ENCODE results near the gene PCDHGA7. TPM values are rescaled to one million over a fixed set of nuclear protein-coding genes. Genes with fewer than 3 reads are reported as not detected.
A peak's percentile ranks its signal among the peaks of the same experiment; 100 is the strongest.
"Not testable (repeated sequence)": the region's sequence is repeated elsewhere in the genome, so short reads cannot be mapped to it uniquely, and the experiment has no call there.

The PCDHGA7 gene
- total and polyA plus RNA-seq, 4 donors = 5.2 to 6.7 (median 6.3) TPM

DNA sequence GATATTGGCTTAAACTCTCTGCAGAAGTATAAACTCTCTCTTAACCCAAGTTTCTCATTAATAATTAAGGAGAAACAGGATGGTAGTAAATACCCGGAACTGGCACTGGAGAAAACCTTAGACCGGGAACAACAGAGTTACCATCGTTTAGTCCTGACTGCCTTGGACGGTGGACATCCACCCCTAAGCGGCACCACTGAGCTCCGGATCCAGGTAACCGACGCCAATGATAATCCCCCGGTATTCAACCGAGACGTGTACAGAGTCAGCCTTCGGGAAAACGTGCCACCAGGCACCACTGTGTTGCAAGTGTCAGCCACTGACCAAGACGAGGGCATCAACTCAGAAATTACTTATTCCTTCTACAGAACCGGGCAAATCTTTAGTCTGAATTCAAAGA, 16.1 kb downstream of the PCDHGA7 start:
- Histone ChIP-seq H3K36me3 (ENCODE audit: control insufficient read depth, insufficient read depth, low read length) (peaks cover 14% of the 10 kb centered on the region), H3K27ac (ENCODE audit: low read depth, low read length) (no peak overlapping the region), H3K27me3 (ENCODE audit: control insufficient read depth, insufficient read depth, low read length) (no peaks in the 10 kb centered on the region), H3K4me3 (ENCODE audit: low read depth, low read length) (no peak overlapping the region), H3K4me1 (ENCODE audit: control insufficient read depth, insufficient read depth, low read length) (peaks cover 13% of the 10 kb centered on the region), H3K9me3 (ENCODE audit: control insufficient read depth, insufficient read depth, low read length) (peaks cover 60% of the 10 kb centered on the region)
- no peak for DNase-seq (ENCODE audit: low read depth in 4 of 6, low spot score in 6 of 6)
- 21% methylated on average over 13 of the region's 15 CpGs for WGBS (ENCODE audit: insufficient coverage)

DNA sequence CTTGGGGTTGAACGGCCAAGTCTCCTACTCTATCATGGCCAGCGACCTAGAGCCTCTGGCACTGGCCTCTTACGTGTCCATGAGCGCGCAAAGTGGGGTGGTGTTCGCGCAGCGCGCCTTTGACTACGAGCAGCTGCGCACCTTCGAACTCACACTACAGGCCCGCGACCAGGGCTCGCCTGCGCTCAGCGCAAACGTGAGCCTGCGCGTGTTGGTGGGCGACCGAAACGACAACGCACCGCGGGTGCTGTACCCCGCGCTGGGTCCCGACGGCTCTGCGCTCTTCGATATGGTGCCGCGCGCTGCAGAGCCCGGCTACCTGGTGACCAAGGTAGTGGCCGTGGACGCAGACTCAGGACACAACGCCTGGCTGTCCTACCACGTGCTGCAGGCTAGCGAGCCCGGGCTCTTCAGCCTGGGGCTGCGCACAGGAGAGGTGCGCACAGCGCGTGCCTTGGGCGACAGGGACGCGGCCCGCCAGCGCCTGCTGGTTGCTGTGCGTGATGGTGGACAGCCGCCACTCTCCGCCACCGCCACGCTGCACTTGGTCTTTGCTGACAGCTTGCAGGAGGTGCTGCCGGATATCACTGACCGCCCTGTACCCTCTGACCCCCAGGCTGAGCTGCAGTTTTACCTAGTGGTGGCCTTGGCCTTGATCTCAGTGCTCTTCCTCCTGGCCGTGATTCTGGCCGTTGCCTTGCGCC, 17.2 kb downstream of the PCDHGA7 start:
- Histone ChIP-seq H3K9me3 (ENCODE audit: control insufficient read depth, insufficient read depth, low read length) (peaks cover 60% of the 10 kb centered on the region), H3K27ac (ENCODE audit: low read depth, low read length) (no peak overlapping the region), H3K4me3 (ENCODE audit: low read depth, low read length) (no peak overlapping the region), H3K36me3 (ENCODE audit: control insufficient read depth, insufficient read depth, low read length) (peaks cover 12% of the 10 kb centered on the region), H3K4me1 (ENCODE audit: control insufficient read depth, insufficient read depth, low read length) (peaks cover 12% of the 10 kb centered on the region), H3K27me3 (ENCODE audit: control insufficient read depth, insufficient read depth, low read length) (no peaks in the 10 kb centered on the region)
- 18% methylated on average over 61 of the region's 61 CpGs for WGBS (ENCODE audit: insufficient coverage)
- no peak for DNase-seq (ENCODE audit: low read depth in 4 of 6, low spot score in 6 of 6)

DNA sequence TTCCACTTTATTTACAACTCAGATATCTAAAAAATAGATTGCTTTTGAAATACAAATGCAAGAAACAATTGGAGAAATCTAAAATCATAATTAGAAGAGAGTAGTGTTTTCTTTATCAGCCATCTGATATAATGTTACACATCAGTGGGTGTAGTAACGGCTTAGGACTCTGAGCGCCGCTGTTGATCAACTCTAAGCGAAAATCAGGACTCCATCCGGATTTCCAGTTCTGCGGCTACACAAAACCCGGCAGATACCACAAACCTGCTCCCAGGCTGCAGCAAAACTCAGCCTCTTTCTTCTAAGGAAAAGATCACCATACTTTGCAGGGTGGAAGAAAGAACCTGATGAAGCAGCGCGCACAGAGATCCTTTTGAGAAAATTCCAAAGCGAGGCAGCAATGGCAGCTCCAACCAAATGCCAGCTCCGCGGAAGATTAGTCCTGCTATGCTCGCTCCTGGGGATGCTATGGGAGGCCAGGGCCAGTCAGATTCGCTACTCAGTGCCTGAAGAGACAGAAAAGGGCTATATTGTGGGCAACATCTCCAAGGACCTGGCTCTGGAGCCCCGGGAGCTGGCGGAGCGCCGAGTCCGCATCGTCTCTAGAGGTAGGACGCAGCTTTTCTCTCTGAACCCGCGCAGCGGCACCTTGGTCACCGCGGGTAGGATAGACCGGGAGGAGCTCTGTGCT, 20.2 kb downstream of the PCDHGA7 start, which contains the start of gene PCDHGA9:
TSS of gene PCDHGA9 (plus strand) at position 226 of the 691 bp plus-strand sequence. CDS start at position 401, 175 bp downstream.
- Histone ChIP-seq H3K4me1 (ENCODE audit: control insufficient read depth, insufficient read depth, low read length) (peaks cover 15% of the 10 kb centered on the region), H3K9me3 (ENCODE audit: control insufficient read depth, insufficient read depth, low read length) (peaks cover 54% of the 10 kb centered on the region), H3K27ac (ENCODE audit: low read depth, low read length) (no peak within 1 kb of the TSS), H3K36me3 (ENCODE audit: control insufficient read depth, insufficient read depth, low read length) (peaks cover 16% of the 10 kb centered on the region), H3K27me3 (ENCODE audit: control insufficient read depth, insufficient read depth, low read length) (no peaks in the 10 kb centered on the region), H3K4me3 (ENCODE audit: low read depth, low read length) (peak within 1 kb of the TSS; percentile 17)
- DNase-seq (ENCODE audit: low read depth in 4 of 6, low spot score in 6 of 6) = peak in 2 of 6 donors; percentile 44 to 62
- WGBS (ENCODE audit: insufficient coverage) = 9% methylated on average over 23 of the region's 27 CpGs

DNA sequence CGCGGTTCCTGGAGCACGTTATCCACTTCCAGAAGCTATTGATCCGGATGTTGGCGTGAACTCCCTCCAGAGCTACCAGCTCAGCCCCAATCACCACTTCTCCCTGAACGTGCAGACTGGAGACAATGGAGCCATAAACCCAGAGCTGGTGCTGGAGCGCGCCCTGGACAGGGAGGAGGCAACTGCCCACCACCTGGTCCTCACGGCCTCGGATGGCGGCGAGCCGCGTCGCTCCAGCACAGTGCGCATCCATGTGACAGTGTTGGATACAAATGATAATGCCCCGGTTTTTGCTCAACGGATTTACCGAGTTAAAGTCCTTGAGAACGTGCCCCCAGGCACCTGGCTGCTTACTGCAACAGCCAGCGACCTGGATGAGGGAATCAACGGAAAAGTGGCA, 20.8 kb downstream of the PCDHGA7 start:
- WGBS (ENCODE audit: insufficient coverage) = 20% methylated on average over 19 of the region's 22 CpGs
- no peak overlapping the region for H3K27ac ChIP-seq (ENCODE audit: low read depth, low read length)
- peaks cover 18% of the 10 kb centered on the region for H3K4me1 ChIP-seq (ENCODE audit: control insufficient read depth, insufficient read depth, low read length)
- no peak for DNase-seq (ENCODE audit: low read depth in 4 of 6, low spot score in 6 of 6)
- peaks cover 55% of the 10 kb centered on the region for H3K9me3 ChIP-seq (ENCODE audit: control insufficient read depth, insufficient read depth, low read length)
- H3K27me3 ChIP-seq (ENCODE audit: control insufficient read depth, insufficient read depth, low read length) = no peaks in the 10 kb centered on the region
- H3K36me3 ChIP-seq (ENCODE audit: control insufficient read depth, insufficient read depth, low read length) = peaks cover 21% of the 10 kb centered on the region
- no peak overlapping the region for H3K4me3 ChIP-seq (ENCODE audit: low read depth, low read length)

DNA sequence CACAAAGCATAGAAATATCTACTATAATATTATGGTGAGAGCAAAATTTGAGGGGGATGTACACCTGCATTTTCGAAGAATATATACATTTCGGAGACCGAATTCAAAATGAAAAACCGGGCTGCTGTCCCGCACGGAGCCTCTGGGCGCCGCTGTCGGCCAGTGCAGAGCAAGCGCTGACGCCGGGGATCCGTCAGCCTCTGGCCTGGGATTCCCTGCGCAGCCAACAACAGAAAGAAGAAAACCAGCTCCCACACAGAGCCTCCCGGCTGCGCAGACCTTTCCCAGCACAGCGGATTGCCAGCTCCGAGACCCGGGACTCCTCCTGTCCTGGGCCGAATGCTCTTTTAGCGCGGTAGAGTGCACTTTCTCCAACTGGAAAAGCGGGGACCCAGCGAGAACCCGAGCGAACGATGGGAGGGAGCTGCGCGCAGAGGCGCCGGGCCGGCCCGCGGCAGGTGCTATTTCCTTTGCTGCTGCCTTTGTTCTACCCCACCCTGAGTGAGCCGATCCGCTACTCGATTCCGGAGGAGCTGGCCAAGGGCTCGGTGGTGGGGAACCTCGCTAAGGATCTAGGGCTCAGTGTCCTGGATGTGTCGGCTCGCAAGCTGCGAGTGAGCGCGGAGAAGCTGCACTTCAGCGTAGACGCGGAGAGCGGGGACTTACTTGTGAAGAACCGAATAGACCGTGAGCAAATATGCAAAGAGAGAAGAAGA, 25.4 kb downstream of the PCDHGA7 start, which contains the start of gene PCDHGB6:
TSS of gene PCDHGB6 (plus strand) at position 232 of the 716 bp plus-strand sequence. CDS start at position 414, 182 bp downstream.
- H3K27me3 ChIP-seq (ENCODE audit: control insufficient read depth, insufficient read depth, low read length); H3K27ac ChIP-seq (ENCODE audit: low read depth, low read length): not testable (repeated sequence)
- WGBS (ENCODE audit: insufficient coverage) = 4% methylated on average over 46 of the region's 51 CpGs
- peak in 2 of 6 donors; percentile 55 to 76 for DNase-seq (ENCODE audit: low read depth in 4 of 6, low spot score in 6 of 6)
- Histone ChIP-seq H3K9me3 (ENCODE audit: control insufficient read depth, insufficient read depth, low read length) (peaks cover 53% of the 10 kb centered on the region), H3K36me3 (ENCODE audit: control insufficient read depth, insufficient read depth, low read length) (peaks cover 23% of the 10 kb centered on the region), H3K4me1 (ENCODE audit: control insufficient read depth, insufficient read depth, low read length) (peaks cover 18% of the 10 kb centered on the region), H3K4me3 (ENCODE audit: low read depth, low read length) (peak within 1 kb of the TSS; percentile 27)

DNA sequence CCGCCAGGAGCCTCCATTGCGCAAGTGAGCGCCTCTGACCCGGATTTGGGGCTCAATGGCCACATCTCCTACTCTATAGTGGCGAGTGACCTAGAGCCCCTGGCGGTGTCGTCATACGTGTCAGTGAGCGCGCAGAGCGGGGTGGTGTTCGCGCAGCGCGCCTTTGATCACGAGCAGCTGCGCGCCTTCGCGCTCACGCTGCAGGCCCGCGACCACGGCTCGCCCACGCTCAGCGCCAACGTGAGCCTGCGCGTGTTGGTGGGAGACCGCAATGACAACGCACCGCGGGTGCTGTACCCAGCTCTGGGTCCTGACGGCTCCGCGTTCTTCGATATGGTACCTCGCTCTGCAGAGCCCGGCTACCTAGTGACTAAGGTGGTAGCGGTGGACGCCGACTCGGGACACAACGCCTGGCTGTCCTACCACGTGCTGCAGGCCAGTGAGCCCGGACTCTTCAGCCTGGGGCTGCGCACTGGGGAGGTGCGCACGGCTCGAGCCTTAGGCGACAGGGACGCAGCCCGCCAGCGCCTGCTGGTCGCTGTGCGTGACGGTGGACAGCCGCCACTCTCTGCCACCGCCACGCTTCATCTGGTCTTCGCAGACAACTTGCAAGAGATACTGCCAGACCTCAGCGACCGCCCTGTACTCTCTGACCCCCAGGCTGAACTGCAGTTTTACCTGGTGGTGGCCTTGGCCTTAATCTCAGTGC, 27.2 kb downstream of the PCDHGA7 start:
- no peak overlapping the region for H3K4me3 ChIP-seq (ENCODE audit: low read depth, low read length)
- peaks cover 2% of the 10 kb centered on the region for H3K27me3 ChIP-seq (ENCODE audit: control insufficient read depth, insufficient read depth, low read length)
- peaks cover 56% of the 10 kb centered on the region for H3K9me3 ChIP-seq (ENCODE audit: control insufficient read depth, insufficient read depth, low read length)
- WGBS (ENCODE audit: insufficient coverage) = 16% methylated on average over 64 of the region's 64 CpGs
- H3K27ac ChIP-seq (ENCODE audit: low read depth, low read length) = no peak overlapping the region
- H3K36me3 ChIP-seq (ENCODE audit: control insufficient read depth, insufficient read depth, low read length) = peaks cover 24% of the 10 kb centered on the region
- H3K4me1 ChIP-seq (ENCODE audit: control insufficient read depth, insufficient read depth, low read length) = peaks cover 21% of the 10 kb centered on the region
- DNase-seq (ENCODE audit: low read depth in 4 of 6, low spot score in 6 of 6) = no peak

DNA sequence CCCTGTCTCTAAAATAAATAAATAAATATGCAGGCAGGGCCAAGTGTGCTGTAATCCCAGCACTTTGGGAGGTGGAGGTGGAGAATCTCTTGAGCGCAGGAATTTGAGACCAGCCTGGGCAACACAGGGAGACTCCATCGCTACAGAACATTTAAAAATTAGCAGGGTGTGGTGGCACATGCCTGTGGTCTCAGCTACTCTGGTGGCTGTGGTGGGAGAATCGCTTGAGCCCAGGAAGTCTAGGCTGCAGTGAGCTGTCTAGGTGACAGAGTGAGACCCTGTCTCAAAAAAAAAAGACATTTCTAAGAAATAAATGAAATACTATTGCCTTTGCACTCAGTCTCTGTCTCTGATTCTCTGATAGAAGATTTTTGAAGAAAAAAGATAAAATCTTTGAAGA, 29.0 kb downstream of the PCDHGA7 start:
- 54% methylated on average over 2 of the region's 3 CpGs for WGBS (ENCODE audit: insufficient coverage)
- peaks cover 21% of the 10 kb centered on the region for H3K36me3 ChIP-seq (ENCODE audit: control insufficient read depth, insufficient read depth, low read length)
- peaks cover 2% of the 10 kb centered on the region for H3K27me3 ChIP-seq (ENCODE audit: control insufficient read depth, insufficient read depth, low read length)
- H3K27ac ChIP-seq (ENCODE audit: low read depth, low read length) = no peak overlapping the region
- H3K4me3 ChIP-seq (ENCODE audit: low read depth, low read length) = no peak overlapping the region
- peaks cover 60% of the 10 kb centered on the region for H3K9me3 ChIP-seq (ENCODE audit: control insufficient read depth, insufficient read depth, low read length)
- peaks cover 18% of the 10 kb centered on the region for H3K4me1 ChIP-seq (ENCODE audit: control insufficient read depth, insufficient read depth, low read length)
- DNase-seq (ENCODE audit: low read depth in 4 of 6, low spot score in 6 of 6) = no peak

DNA sequence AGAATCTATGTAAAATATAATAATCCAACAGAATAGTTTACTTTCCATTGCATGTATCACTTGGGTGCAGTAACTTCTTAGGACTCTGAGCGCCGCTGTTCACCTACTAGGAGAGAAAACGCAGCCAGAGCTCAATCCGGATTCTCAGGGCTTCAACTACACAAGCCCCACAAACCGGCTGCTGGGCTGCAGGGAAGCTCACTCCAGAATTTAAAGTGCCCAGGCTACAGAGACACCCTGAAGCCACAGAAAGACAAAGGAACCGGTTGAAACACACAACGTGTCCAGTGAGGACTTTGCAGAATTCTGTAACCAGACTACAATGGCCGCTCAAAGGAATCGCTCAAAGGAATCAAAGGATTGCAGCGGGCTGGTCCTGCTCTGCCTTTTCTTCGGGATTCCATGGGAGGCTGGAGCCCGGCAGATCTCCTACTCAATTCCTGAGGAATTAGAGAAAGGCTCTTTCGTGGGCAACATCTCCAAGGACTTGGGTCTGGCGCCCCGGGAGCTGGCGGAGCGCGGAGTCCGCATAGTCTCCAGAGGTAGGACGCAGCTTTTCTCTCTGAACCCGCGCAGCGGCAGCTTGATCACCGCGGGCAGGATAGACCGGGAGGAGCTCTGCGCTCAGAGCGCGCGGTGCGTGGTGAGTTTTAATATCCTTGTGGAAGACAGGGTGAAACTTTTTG, 30.5 kb downstream of the PCDHGA7 start, which contains the start of gene PCDHGA10:
TSS of gene PCDHGA10 (plus strand) at position 134 of the 686 bp plus-strand sequence. CDS start at position 323, 189 bp downstream.
- H3K27me3 ChIP-seq (ENCODE audit: control insufficient read depth, insufficient read depth, low read length) = peaks cover 2% of the 10 kb centered on the region
- H3K9me3 ChIP-seq (ENCODE audit: control insufficient read depth, insufficient read depth, low read length) = peaks cover 60% of the 10 kb centered on the region
- DNase-seq (ENCODE audit: low read depth in 4 of 6, low spot score in 6 of 6) = peak in 2 of 6 donors; percentile 57 to 73
- WGBS (ENCODE audit: insufficient coverage) = 15% methylated on average over 30 of the region's 31 CpGs
- peak within 1 kb of the TSS; percentile 11 for H3K4me3 ChIP-seq (ENCODE audit: low read depth, low read length)
- H3K36me3 ChIP-seq (ENCODE audit: control insufficient read depth, insufficient read depth, low read length) = peaks cover 23% of the 10 kb centered on the region
- no peak within 1 kb of the TSS for H3K27ac ChIP-seq (ENCODE audit: low read depth, low read length)
- H3K4me1 ChIP-seq (ENCODE audit: control insufficient read depth, insufficient read depth, low read length) = peaks cover 14% of the 10 kb centered on the region

Data from spinal cord (tissue), 10 donors.